ENCODE measurements around the gene GUCY2C.

GRCh38 chr12:14668591-14668990, 27.8 kb downstream of the GUCY2C start:
- TF ChIP-seq, protein P1, sequence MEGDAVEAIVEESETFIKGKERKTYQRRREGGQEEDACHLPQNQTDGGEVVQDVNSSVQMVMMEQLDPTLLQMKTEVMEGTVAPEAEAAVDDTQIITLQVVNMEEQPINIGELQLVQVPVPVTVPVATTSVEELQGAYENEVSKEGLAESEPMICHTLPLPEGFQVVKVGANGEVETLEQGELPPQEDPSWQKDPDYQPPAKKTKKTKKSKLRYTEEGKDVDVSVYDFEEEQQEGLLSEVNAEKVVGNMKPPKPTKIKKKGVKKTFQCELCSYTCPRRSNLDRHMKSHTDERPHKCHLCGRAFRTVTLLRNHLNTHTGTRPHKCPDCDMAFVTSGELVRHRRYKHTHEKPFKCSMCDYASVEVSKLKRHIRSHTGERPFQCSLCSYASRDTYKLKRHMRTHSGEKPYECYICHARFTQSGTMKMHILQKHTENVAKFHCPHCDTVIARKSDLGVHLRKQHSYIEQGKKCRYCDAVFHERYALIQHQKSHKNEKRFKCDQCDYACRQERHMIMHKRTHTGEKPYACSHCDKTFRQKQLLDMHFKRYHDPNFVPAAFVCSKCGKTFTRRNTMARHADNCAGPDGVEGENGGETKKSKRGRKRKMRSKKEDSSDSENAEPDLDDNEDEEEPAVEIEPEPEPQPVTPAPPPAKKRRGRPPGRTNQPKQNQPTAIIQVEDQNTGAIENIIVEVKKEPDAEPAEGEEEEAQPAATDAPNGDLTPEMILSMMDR (IDR thresholded peaks at IDR 0.05): no peak
- TF ChIP-seq POLR2A (IDR thresholded peaks at IDR 0.05) (no peak), EP300 (IDR thresholded peaks at IDR 0.05) (no peak)

All from ovary (tissue), 3 donors.